OCI-LY1 (cell line): ENCODE data around the gene NFIA.

ENCODE experiments used
- H2AFZ ChIP-seq: fragments of 200-600 bp; sonication (generic), shearing (Covaris generic); 2 replicates; pipeline ENCODE4 v1.6.0; 2014; ENCODE audit warnings: antibody characterized with exemption, mild to moderate bottlenecking, low read length
- H3F3A ChIP-seq: fragments of 200-600 bp; sonication (generic), shearing (Covaris generic); 2 replicates; pipeline ENCODE4 v1.6.0; 2014; ENCODE audit warnings: mild to moderate bottlenecking, antibody characterized with exemption, low read length, moderate library complexity; ENCODE audit not compliant: insufficient read depth
- H3K27ac ChIP-seq: fragments of 200-600 bp; sonication (generic); 2 replicates; pipeline ENCODE4 v1.5.1; 2014; ENCODE audit warnings: low read length, mixed run types, mild to moderate bottlenecking, low read depth; ENCODE audit not compliant: poor library complexity, severe bottlenecking
- H3K27me3 ChIP-seq: fragments of 200-600 bp; sonication (generic); 2 replicates; pipeline ENCODE4 v1.6.0; 2014; ENCODE audit warnings: antibody characterized with exemption, mild to moderate bottlenecking, low read length, moderate library complexity; ENCODE audit not compliant: insufficient read depth
- H3K36me3 ChIP-seq: fragments of 200-600 bp; sonication (generic); 2 replicates; pipeline ENCODE4 v1.6.1; 2014; ENCODE audit warnings: mild to moderate bottlenecking, antibody characterized with exemption, low read length, moderate library complexity, mixed read lengths; ENCODE audit not compliant: insufficient read depth
- H3K4me1 ChIP-seq: fragments of 200-600 bp; sonication (generic); 2 replicates; pipeline ENCODE4 v1.5.1; 2014; ENCODE audit warnings: mild to moderate bottlenecking, low read length, moderate library complexity; ENCODE audit not compliant: insufficient read depth, severe bottlenecking
- H3K4me2 ChIP-seq: fragments of 200-600 bp; sonication (generic), shearing (Covaris generic); 2 replicates; pipeline ENCODE4 v1.6.1; 2014; ENCODE audit warnings: low read length
- H3K4me3 ChIP-seq: fragments of 200-600 bp; sonication (generic); 2 replicates; pipeline ENCODE4 v1.5.1; 2014; ENCODE audit warnings: low read length, low read depth, mild to moderate bottlenecking, mixed read lengths; ENCODE audit not compliant: poor library complexity, severe bottlenecking
- H3K79me2 ChIP-seq: fragments of 200-600 bp; shearing (Covaris generic); 2 replicates; pipeline ENCODE4 v1.6.1; 2016; ENCODE audit warnings: mixed run types, low read length, mixed read lengths; ENCODE audit not compliant: insufficient read depth
- H3K9ac ChIP-seq: fragments of 200-600 bp; sonication (generic), shearing (Covaris generic); 2 replicates; pipeline ENCODE4 v1.6.1; 2014; ENCODE audit warnings: mild to moderate bottlenecking, low read length, mixed read lengths
- H3K9me2 ChIP-seq: fragments of 200-600 bp; sonication (generic), shearing (Covaris generic); 2 replicates; pipeline ENCODE4 v1.6.1; 2014; ENCODE audit warnings: low read depth, mild to moderate bottlenecking, low read length, mixed read lengths
- H3K9me3 ChIP-seq: fragments of 200-600 bp; shearing (Covaris generic); 2 replicates; pipeline ENCODE4 v1.6.1; 2014; ENCODE audit warnings: low read length, mixed read lengths
- H4K20me1 ChIP-seq: fragments of 200-600 bp; sonication (generic), shearing (Covaris generic); 2 replicates; pipeline ENCODE4 v1.6.0; 2016; ENCODE audit warnings: mild to moderate bottlenecking, low read length; ENCODE audit not compliant: insufficient read depth
- CTCF ChIP-seq: fragments of 200-600 bp; sonication (generic), shearing (Covaris generic); IDR thresholded peaks from 2 replicates; pipeline ENCODE4 v1.5.1; 2017; ENCODE audit warnings: mild to moderate bottlenecking, antibody characterized with exemption, low read length, moderate library complexity, mixed read lengths
- EZH2 ChIP-seq: fragments of 200-600 bp; sonication (generic), shearing (Covaris generic); IDR thresholded peaks from 2 replicates; pipeline ENCODE4 v1.8.0; 2017; ENCODE audit warnings: borderline replicate concordance, mixed run types, mild to moderate bottlenecking, antibody characterized with exemption, low read length, moderate library complexity, mixed read lengths

NFIA gene

GRCh38 chr1:61344696-61345095 is 262.3 kb downstream of the NFIA start:
- no peak for TF ChIP-seq CTCF
- TF ChIP-seq EZH2, result no peak
- Histone ChIP-seq H3K36me3 (0 out of 2 replicates have a peak, but pooled peaks cover 3% of the 10 kb centered on the region), H3F3A (no peaks in the 10 kb centered on the region), H3K4me3 (no peak overlapping the region), H2AFZ (no peak overlapping the region), H4K20me1 (no peaks in the 10 kb centered on the region), H3K9me2 (no peaks in the 10 kb centered on the region), H3K9me3 (no peaks in the 10 kb centered on the region), H3K4me1 (no peaks in the 10 kb centered on the region), H3K27me3 (no peaks in the 10 kb centered on the region), H3K9ac (no peak overlapping the region), H3K79me2 (no peaks in the 10 kb centered on the region), H3K4me2 (no peak overlapping the region), H3K27ac (no peak overlapping the region)

- no peaks in the 10 kb centered on the region for H3K4me1 ChIP-seq
- H3K9ac ChIP-seq, result no peak overlapping the region
- H3F3A ChIP-seq, result no peaks in the 10 kb centered on the region
- no peaks in the 10 kb centered on the region for H4K20me1 ChIP-seq
- H3K79me2 ChIP-seq, result no peaks in the 10 kb centered on the region
- H3K27ac ChIP-seq, result no peak overlapping the region
- no peaks in the 10 kb centered on the region for H3K9me2 ChIP-seq
- no peaks in the 10 kb centered on the region for H3K27me3 ChIP-seq
- no peaks in the 10 kb centered on the region; the same call in 1 of the 2 replicates for H3K36me3 ChIP-seq
- no peaks in the 10 kb centered on the region for H3K9me3 ChIP-seq
- no peak overlapping the region for H3K4me2 ChIP-seq
- TF ChIP-seq EZH2 (no peak), CTCF (no peak)
- no peak overlapping the region for H2AFZ ChIP-seq
- H3K4me3 ChIP-seq, result no peak overlapping the region
Observed at GRCh38 chr1:61348025-61348665, 265.8 kb downstream of the NFIA start.

GRCh38 chr1:61352845-61353435 is 270.6 kb downstream of the NFIA start:
- H3K4me1 ChIP-seq, result no peaks in the 10 kb centered on the region
- TF ChIP-seq EZH2 (no peak), CTCF (no peak)
- peaks cover 8% of the 10 kb centered on the region for H3K36me3 ChIP-seq
- H3K9ac ChIP-seq, result no peak overlapping the region
- no peaks in the 10 kb centered on the region for H3K9me2 ChIP-seq
- H3F3A ChIP-seq, result no peaks in the 10 kb centered on the region
- no peak overlapping the region for H3K27ac ChIP-seq
- H3K9me3 ChIP-seq, result no peaks in the 10 kb centered on the region
- H3K27me3 ChIP-seq, result no peaks in the 10 kb centered on the region
- H3K4me3 ChIP-seq, result no peak overlapping the region
- H3K79me2 ChIP-seq, result no peaks in the 10 kb centered on the region
- H3K4me2 ChIP-seq, result no peak overlapping the region
- H4K20me1 ChIP-seq, result no peaks in the 10 kb centered on the region
- no peak overlapping the region for H2AFZ ChIP-seq
